ES-I3 (cell line): ENCODE data around the gene CAPN13.

Source experiments
- H3K36me3 ChIP-seq: 2 replicates; pipeline ENCODE4 v1.6.1; 2013; ENCODE audit warnings: mild to moderate bottlenecking, low read length, control low read depth, moderate library complexity; ENCODE audit not compliant: insufficient read depth
- H3K4me1 ChIP-seq: 2 replicates; pipeline ENCODE4 v1.6.1; 2013; ENCODE audit warnings: mild to moderate bottlenecking, control low read depth, low read length; ENCODE audit not compliant: insufficient read depth
- H3K9ac ChIP-seq: 2 replicates; pipeline ENCODE4 v1.6.1; 2013; ENCODE audit warnings: low read depth, mild to moderate bottlenecking, low read length, moderate library complexity
- H3K9me3 ChIP-seq: 2 replicates; pipeline ENCODE4 v1.6.1; 2013; ENCODE audit warnings: mild to moderate bottlenecking, low read length, moderate library complexity; ENCODE audit not compliant: control insufficient read depth, insufficient read depth

CAPN13 gene

GRCh38 chr2:30688956-30689401 is 118.3 kb downstream of the CAPN13 start:
- no peaks in the 10 kb centered on the region for H3K36me3 ChIP-seq
- no peaks in the 10 kb centered on the region for H3K4me1 ChIP-seq
- H3K9ac ChIP-seq: no peak overlapping the region
- H3K9me3 ChIP-seq: no peaks in the 10 kb centered on the region

GRCh38 chr2:30686669-30687068 is 120.6 kb downstream of the CAPN13 start:
- no peak overlapping the region for H3K9ac ChIP-seq

DNA sequence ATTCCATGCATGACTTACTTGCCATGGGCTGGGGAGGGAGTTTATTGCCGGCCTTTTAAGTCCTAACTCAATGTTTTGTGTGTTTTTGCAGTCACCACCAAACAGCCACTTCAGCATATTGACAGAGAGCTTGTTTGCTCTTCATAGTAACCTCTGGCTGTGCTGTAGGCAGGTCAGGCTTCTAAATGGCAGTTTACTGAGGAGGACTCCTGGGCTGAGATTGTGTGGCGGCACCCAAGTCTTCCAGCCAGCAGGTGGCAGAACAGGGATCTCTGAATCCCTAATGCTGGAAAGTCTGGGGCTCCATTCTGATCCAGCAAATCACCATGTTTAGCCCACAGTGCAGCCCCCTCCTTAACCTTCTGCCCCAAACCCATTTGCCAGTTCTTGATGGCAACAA is 121.2 kb downstream of the CAPN13 start:
- H3K36me3 ChIP-seq: no peaks in the 10 kb centered on the region; the same call in 1 of the 2 replicates
- H3K9ac ChIP-seq: no peak overlapping the region
- no peaks in the 10 kb centered on the region for H3K4me1 ChIP-seq
- no peaks in the 10 kb centered on the region for H3K9me3 ChIP-seq

More at GRCh38 chr2:30686669-30687068, 120.6 kb downstream of the CAPN13 start:
- Histone ChIP-seq H3K9me3 (no peaks in the 10 kb centered on the region), H3K36me3 (no peaks in the 10 kb centered on the region), H3K4me1 (no peaks in the 10 kb centered on the region)

- Histone ChIP-seq H3K9me3 (no peaks in the 10 kb centered on the region), H3K9ac (no peak overlapping the region), H3K36me3 (peaks cover 2% of the 10 kb centered on the region; the same call in 1 of the 2 replicates), H3K4me1 (no peaks in the 10 kb centered on the region)
These were observed 122.2 kb downstream of the CAPN13 start for GRCh38 chr2:30684996-30685395.

- Histone ChIP-seq H3K9me3 (no peaks in the 10 kb centered on the region), H3K36me3 (peaks cover 2% of the 10 kb centered on the region; the same call in 1 of the 2 replicates), H3K9ac (no peak overlapping the region)
These were observed 122.7 kb downstream of the CAPN13 start for GRCh38 chr2:30684516-30684915.

DNA sequence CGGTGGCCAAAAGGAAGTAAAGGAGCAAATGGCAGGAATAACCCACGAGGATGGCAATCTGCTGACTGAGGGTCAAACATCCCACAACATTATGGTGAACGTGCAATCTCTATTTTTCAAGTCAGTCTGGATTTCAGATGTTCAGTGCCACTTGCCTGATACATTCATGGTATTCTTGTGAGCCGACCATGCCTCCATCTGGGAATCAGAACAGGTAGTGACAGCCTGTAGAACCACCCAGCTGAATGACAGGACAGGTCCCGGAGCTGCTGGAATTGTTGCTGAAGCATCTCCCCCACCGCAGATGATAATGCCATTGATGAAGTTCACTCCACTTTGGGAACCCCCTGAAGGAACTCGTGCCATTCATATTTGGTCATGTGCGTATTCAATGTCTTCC is 123.2 kb downstream of the CAPN13 start:
- no peaks in the 10 kb centered on the region for H3K4me1 ChIP-seq
- peaks cover 2% of the 10 kb centered on the region; the same call in 1 of the 2 replicates for H3K36me3 ChIP-seq
- H3K9me3 ChIP-seq: no peaks in the 10 kb centered on the region
- no peak overlapping the region for H3K9ac ChIP-seq

More at GRCh38 chr2:30684516-30684915, 122.7 kb downstream of the CAPN13 start:
- no peaks in the 10 kb centered on the region for H3K4me1 ChIP-seq

GRCh38 chr2:30683236-30683956 is 123.8 kb downstream of the CAPN13 start:
- H3K36me3 ChIP-seq: peaks cover 2% of the 10 kb centered on the region; the same call in 1 of the 2 replicates
- no peak overlapping the region for H3K9ac ChIP-seq
- no peaks in the 10 kb centered on the region for H3K4me1 ChIP-seq
- no peaks in the 10 kb centered on the region for H3K9me3 ChIP-seq

GRCh38 chr2:30681022-30681421 is 126.2 kb downstream of the CAPN13 start:
- no peak overlapping the region for H3K9ac ChIP-seq

DNA sequence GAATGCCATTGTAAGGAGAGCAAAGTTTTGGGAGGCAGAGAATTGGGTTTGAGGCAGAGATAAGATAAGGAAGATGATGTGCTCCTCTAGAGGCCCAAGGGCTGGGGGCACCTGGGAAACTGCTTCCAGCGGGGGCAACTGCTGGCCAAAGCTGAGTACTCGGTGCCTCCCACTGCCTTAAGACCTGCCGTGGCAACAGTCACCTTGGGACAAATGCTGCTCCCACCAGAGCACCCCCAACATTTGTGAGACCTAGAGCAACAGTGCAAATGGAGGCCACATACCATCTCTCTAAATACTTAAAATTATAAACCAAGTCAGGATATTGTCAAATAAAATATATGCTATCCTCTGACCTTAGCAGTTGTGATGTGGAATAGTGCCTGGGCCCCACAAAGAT is 127.1 kb downstream of the CAPN13 start:
- Histone ChIP-seq H3K36me3 (peaks cover 2% of the 10 kb centered on the region; the same call in 1 of the 2 replicates), H3K9me3 (no peaks in the 10 kb centered on the region), H3K4me1 (no peaks in the 10 kb centered on the region), H3K9ac (no peak overlapping the region)

More at GRCh38 chr2:30681022-30681421, 126.2 kb downstream of the CAPN13 start:
- peaks cover 2% of the 10 kb centered on the region; the same call in 1 of the 2 replicates for H3K36me3 ChIP-seq
- H3K9me3 ChIP-seq: no peaks in the 10 kb centered on the region
- no peaks in the 10 kb centered on the region for H3K4me1 ChIP-seq

DNA sequence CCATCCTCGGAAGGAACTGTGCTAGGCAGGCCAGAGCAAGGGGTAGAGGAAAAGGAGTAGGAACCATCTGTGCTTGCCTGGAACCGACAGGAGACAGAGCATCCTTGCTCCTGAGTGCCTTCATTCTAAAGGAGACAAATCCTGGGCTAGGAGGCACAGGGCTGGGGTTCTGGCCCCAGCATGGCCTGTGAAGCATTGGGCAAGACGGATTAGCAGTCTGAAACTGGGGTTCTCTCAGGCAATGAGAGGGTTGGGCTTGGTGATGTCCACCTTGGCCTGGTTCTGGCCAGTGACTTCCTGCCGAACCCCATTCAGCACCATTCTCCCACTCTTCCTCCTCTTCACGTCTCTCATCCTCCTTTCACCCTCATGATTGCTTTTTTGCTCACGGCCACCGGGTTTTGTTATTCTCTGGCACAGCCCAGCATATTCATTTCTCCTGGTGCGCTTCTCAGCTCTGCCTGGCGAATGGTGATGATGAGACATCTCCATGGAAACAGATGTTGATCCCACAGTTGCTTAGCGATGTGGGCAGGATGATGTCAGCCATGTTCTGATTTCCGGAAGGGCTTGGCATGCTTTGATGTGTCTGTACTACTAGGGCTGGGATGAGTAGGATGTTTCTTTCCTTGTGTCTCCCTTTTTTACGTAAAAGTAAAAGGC is 127.7 kb downstream of the CAPN13 start:
- H3K36me3 ChIP-seq: peaks cover 2% of the 10 kb centered on the region; the same call in 1 of the 2 replicates
- no peak overlapping the region for H3K9ac ChIP-seq
- H3K4me1 ChIP-seq: no peaks in the 10 kb centered on the region
- H3K9me3 ChIP-seq: no peaks in the 10 kb centered on the region

DNA sequence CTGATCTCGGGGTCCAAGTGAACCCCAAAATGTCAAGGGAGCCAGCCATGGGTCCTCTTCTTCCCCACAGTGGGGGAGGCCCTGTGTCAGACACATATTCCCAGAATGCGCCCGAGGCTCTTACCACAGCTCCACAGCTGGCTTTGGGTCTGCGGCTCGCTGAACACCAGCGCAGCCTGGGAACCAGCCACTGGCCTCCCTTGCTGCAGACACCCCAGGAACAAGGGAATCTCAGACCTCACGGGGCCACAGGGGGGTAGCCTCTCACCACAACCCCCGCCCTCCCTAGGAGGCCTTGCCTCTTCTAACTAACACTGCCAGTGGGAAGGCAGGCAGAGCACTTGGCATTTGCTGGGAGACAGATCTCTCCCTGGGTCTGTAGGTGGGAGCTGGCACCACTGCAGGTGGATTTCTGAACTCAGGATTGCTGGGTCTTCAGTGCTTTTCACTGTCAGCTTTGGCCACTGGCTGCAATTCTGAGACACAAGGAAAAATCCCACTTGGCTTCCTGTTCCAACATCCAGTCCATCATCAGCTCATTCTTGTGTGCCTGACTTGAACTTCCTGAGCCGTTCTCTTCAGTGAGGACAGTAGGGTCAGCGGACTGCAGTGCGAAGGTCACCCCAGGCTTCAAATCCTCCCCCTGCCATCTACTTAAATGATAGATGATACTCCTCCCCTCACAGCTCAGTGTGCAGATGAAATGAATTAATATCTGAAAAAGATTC is 128.7 kb downstream of the CAPN13 start:
- Histone ChIP-seq H3K9ac (no peak overlapping the region), H3K4me1 (no peaks in the 10 kb centered on the region), H3K9me3 (no peaks in the 10 kb centered on the region), H3K36me3 (peaks cover 2% of the 10 kb centered on the region; the same call in 1 of the 2 replicates)

GRCh38 chr2:30677861-30678385 is 129.3 kb downstream of the CAPN13 start:
- H3K9me3 ChIP-seq: no peaks in the 10 kb centered on the region
- H3K4me1 ChIP-seq: no peaks in the 10 kb centered on the region
- H3K9ac ChIP-seq: no peak overlapping the region
- H3K36me3 ChIP-seq: peaks cover 2% of the 10 kb centered on the region; the same call in 1 of the 2 replicates

DNA sequence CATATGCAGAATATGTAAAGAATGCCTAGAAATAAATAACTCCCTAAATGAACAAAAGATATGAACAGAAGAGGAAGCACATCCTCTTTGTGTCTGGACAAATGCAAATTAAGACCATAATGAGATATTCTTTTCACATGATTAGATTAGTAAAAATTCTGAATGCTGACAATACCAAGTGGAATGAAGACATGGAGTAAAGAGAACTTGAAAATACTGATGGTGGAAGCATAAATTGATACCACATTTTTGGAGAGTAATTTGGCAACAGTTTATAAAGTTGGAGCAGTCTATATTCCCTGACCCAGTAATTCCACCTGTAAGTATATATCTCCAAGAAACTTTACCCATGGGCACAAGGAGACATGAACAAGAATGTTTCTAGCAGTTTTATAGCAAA is 130.0 kb downstream of the CAPN13 start:
- Histone ChIP-seq H3K9me3 (no peaks in the 10 kb centered on the region), H3K4me1 (no peaks in the 10 kb centered on the region), H3K9ac (no peak overlapping the region), H3K36me3 (peaks cover 2% of the 10 kb centered on the region; the same call in 1 of the 2 replicates)

- peaks cover under 1% of the 10 kb centered on the region; the same call in 1 of the 2 replicates for H3K36me3 ChIP-seq
- no peaks in the 10 kb centered on the region for H3K4me1 ChIP-seq
- no peaks in the 10 kb centered on the region for H3K9me3 ChIP-seq
- no peak overlapping the region for H3K9ac ChIP-seq
These were observed 131.5 kb downstream of the CAPN13 start for GRCh38 chr2:30675758-30676157.
